Heart left ventricle (tissue), 13 donors: Measurements from ENCODE around the gene CTNND2.

ENCODE experiments used
- CTCF ChIP-seq, 12 donors: fragments of 200-600 bp; sonication (generic) in 4 of 12; IDR thresholded peaks; one replicate each; pipeline versions ENCODE4 v1.5.0 to v1.8.0; 2018 to 2022; ENCODE audit warnings: antibody characterized with exemption in 12 of 12, mild to moderate bottlenecking in 5 of 12
- POLR2A ChIP-seq, 2 donors: fragments of 450-650 bp; IDR thresholded peaks; one replicate each; pipeline ENCODE4 v1.6.1; 2017; ENCODE audit warnings: antibody characterized with exemption in 2 of 2, mild to moderate bottlenecking in 2 of 2, moderate library complexity in 2 of 2
- donor health status: ischemic (EF 13 %, LVEDD 7.1; RV severe dilation, severe dysfunction).
- donor health status: DM: no; HTN: yes; CAD: no.
- donor health status: DM: no; HTN: no; CAD: no.
- donor health status: ischemic (EF 25% LVEDD 6.9; RV normal size, moderate dysfunction).
- donor health status: ischemic (EF 25% LVEDD 5.7; RV mildly dilated, moderate dysfunction).
- donor health status: ischemic (EF 35%, LVEDD 5.7; RV mildly dilated, moderate dysfunction).
- donor health status: nonischemic (EF 11% LVEDD 7.7; RV severe dilation, severe dysfunction).
- donor health status: DM: yes; HTN: yes; CAD: no.
- donor health status: PGD.
- donor health status: ischemic (EF 29% LVEDD 5.4; RV normal size, mild dysfunction).
- donor health status: nonischemic (EF 23%, LVEDD 6.1; RV moderate dilation, normal function).

- no peak for TF ChIP-seq POLR2A (IDR thresholded peaks at IDR 0.05)
- no peak for TF ChIP-seq CTCF (IDR thresholded peaks at IDR 0.05)
Observed at GRCh38 chr5:10958728-10959127, 945.5 kb downstream of the CTNND2 start.
